Neural progenitor cell (in vitro differentiated cells): ENCODE results near the gene RNF25.

Experiments used
- CTCF ChIP-seq: fragments of 200-600 bp; sonication (generic); IDR thresholded peaks from 2 replicates; pipeline ENCODE4 v1.5.1; 2017; ENCODE audit warnings: antibody characterized with exemption, mild to moderate bottlenecking
- EZH2 ChIP-seq: fragments of 200-600 bp; sonication (generic); IDR thresholded peaks from 2 replicates; pipeline ENCODE4 v1.6.1; 2017; ENCODE audit warnings: antibody characterized with exemption, mild to moderate bottlenecking, moderate library complexity

- TF ChIP-seq CTCF (no peak), EZH2 (no peak)
These were observed 29.6 kb downstream of the RNF25 start for GRCh38 chr2:218642121-218642656.
